Fibroblast of skin of back (primary cell): ENCODE results near the gene SNF8.

ENCODE experiments used
- DNase-seq: peaks from one replicate; pipeline ENCODE4 v3.0.0-alpha.2; 2013

Gene SNF8

DNA sequence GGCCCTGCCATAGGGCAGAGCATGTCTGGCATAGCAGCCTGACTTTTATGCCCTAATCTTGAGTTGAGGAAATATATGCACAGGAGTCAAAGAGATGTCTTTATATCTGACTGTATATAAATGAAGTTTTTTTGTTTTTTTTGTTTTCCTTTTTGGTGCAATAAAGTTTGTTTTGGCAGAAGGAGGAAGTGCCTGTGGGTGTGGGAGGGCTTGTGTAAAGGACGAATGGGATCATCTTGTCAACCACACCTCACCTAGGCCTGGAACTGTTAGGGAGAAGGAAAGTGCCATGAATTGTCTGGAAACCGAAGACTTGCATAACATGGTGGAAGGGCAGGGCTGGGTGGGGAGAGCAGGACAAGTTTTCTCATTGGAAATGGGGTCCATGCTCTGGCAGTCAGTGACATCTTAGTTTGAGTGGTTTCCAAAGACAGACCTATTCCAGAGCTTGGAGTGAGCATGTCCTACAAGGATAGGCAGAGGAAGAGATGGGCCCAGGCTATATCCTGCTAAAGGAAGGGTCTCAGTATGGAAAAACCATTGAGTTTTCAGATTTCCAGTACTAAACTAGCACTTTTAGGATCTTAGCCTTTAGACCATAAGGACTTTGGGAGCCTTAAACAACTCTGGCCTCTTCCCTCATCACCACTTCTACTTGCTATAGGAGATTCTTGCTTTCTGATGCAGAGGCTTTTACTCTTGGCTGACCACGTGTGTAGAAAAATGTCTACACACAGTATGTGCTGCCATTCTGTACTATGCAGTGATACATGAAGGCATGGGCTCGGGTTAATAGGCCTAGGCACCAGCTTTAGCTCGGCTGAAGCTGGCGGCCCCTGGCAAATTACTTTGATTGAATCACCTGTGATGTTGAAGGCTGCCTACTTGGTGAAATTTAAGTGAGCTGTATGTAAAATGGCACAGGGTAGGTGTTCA lies 15.5 kb downstream of the SNF8 start:
- no peak for DNase-seq

GRCh38 chr17:48927978-48928745 lies 16.5 kb downstream of the SNF8 start:
- no peak for DNase-seq

GRCh38 chr17:48925991-48926342 lies 18.7 kb downstream of the SNF8 start:
- DNase-seq = no peak

- no peak for DNase-seq
Observed at GRCh38 chr17:48925251-48925990, 19.2 kb downstream of the SNF8 start.

DNA sequence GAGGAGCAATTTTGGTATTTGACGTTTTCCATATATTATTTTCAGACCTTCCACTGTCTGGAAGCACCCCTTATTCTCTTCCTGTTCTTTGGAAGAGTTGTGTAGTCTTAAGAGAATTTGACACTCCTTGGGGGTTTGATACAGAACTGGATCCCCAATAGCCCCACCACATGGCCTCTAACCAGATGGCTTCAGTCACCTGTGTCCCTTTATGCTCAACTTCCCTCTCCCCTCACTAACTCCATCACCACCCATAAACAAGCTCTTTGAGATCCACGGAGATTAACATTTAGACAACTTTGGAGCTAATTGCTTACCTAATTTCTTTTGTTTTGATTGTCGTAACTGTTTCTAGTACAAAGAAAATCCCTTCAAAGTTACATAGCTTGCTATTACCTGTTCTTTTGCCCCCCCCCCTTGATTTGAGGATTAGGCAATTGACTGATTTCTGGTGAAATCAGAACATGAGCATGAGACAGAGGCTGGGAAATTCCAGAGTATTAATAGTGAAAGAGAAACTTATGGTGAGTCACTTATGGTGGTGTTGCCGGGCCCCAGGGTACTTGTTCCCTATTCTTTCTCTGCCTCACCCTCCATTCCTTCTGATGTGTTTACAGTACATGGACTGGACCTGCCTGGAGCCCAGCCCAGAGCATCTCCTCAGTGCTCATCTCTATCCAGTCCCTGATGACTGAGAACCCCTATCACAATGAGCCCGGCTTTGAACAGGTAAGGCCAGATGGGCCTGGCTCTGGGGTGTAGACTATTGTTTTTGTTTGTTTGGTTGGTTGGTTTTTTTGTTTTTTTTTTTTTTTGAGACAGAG lies 29.0 kb downstream of the SNF8 start:
- peak; percentile 78 for DNase-seq

- DNase-seq = no peak
Observed at GRCh38 chr17:48912476-48912875, 32.2 kb downstream of the SNF8 start.

GRCh38 chr17:48910370-48910769 lies 34.3 kb downstream of the SNF8 start:
- no peak for DNase-seq

GRCh38 chr17:48909783-48910182 lies 34.9 kb downstream of the SNF8 start:
- DNase-seq = no peak

GRCh38 chr17:48908853-48909394 lies 35.7 kb downstream of the SNF8 start:
- peak; percentile 89 for DNase-seq

DNA sequence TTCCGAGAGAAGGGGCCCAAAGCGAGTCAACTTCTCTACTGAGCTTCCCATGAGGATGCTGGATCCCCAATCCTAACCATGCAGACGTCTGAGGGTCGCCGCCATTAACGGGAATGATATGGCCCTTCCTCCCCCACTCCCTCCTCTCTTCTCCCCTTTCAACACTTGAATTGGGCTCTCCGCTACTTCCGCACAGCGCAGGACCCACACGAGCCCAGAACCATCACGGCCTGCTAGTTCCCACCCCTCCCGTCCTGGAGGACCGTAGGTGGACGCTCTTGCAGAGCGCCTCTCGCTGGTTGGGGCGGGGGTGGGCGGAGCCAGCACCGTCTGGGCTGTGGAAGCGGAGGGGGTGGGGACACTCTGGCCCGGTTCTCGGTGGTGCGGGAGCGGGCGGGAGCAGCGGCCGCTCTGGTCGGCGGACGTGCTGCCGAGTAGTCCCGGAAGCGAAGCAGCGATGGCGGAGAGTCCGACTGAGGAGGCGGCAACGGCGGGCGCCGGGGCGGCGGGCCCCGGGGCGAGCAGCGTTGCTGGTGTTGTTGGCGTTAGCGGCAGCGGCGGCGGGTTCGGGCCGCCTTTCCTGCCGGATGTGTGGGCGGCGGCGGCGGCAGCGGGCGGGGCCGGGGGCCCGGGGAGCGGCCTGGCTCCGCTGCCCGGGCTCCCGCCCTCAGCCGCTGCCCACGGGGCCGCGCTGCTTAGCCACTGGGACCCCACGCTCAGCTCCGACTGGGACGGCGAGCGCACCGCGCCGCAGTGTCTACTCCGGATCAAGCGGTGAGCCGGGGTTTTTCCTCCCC lies 36.4 kb downstream of the SNF8 start, which contains the start of gene UBE2Z:
UBE2Z (plus strand) TSS at position 361 of the 797 bp plus-strand sequence; CDS start at position 458, 97 bp downstream.
- peak; percentile 94 for DNase-seq

DNA sequence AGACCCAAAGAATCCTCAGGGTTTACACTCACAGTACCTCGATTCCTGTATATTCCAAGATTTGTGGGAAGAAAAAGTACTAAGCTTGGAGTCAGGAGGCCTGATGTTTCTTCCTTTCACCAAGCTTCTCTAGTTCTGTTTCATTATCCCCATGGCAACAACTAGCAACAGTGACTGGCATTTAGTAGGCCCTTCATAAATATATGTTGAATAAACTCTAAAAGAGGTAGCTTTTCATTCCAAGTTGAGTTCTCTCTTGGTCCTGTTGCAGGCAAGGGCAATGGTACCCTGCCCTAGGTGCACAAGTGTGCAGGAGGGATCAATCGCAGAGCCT lies 37.0 kb downstream of the SNF8 start:
- DNase-seq = peak; percentile 59

DNA sequence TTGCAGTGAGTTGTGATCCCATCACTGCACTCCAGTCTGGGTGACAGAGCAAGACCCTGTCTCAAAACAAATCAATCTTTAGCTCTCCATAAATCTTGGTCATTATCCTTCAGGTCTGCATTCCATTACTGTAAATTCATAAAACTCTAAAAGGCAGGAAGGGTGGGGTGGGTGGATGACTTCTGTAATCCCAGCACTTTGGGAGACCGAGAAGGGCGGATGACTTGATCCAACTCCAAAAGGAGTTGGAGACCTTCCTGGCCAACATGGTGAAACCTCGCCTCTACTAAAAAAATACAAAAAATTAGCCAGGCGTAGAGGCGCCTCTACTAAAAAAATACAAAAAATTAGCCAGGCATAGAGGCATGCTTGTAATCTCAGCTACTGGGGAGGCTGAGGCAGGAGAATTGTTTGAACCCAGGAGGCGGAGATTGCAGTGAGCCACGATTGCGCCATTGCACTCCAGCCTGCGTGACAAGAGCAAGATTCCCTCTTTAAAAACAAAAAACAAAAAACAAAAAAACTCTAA lies 38.6 kb downstream of the SNF8 start:
- no peak for DNase-seq

DNA sequence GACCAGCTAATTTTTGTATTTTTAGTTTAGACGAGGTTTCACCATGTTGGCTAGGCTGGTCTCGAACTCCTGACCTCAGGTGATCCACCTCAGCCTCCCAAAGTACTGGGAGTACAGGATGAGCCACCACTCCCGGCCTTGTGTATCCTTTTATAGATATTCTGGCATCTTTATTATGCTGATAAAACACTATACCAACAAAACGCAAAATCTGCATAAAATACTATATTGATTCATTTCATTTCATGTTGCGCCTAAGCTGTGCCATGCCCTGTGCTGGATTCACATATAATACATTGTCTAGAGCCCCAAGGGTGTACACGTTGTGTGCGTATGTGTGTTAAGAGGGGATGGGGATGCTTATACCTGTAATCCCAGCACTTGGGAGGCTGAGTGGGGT lies 40.2 kb downstream of the SNF8 start:
- DNase-seq = no peak

DNA sequence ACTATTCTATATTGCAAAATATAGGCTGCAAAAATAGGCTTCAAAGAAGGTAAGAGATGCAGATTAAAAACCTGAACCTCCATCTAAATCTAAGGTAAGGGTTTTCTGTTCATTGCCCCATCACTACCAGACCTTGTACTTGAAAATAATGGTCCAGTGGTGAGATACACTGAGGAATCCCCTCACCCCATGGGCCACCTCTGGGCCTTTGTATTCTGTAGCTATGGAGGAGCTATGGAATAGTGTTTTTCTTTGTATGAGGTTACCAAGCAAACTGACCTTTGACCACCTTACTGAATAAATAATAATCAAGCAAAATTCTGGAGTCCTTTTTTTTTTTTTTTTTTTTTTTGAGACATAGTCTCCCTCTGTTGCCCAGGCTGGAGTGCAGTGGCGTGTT lies 41.2 kb downstream of the SNF8 start:
- DNase-seq = no peak

DNA sequence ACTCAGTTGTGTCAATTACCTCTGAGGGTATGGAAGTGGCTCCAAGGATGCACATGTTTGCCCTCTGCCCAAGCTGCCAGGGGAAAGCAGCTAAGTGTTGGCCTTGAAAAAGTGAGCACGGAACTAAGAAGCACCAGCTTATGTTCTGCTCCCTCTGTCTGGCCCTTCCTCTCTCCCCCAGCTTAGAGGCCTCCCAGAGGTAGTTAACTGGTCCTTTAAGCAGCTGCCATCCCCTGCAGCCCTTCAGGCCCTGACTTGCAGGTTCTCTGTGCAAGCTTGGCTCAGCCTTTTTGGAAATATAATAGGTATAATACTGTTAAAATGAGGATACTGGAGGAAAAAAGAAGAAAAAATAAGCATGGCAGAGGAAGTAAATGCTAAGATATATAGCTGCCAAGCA lies 43.4 kb downstream of the SNF8 start:
- DNase-seq = no peak

GRCh38 chr17:48894886-48895285 lies 49.8 kb downstream of the SNF8 start:
- DNase-seq = no peak

GRCh38 chr17:48893646-48894508 lies 50.8 kb downstream of the SNF8 start:
- DNase-seq = no peak

GRCh38 chr17:48892940-48893645 lies 51.5 kb downstream of the SNF8 start:
- DNase-seq = no peak

GRCh38 chr17:48890086-48890485 lies 54.6 kb downstream of the SNF8 start:
- no peak for DNase-seq
